IMR-90 (cell line): ENCODE results near the gene CCR5. TPM values are rescaled to one million over a fixed set of nuclear protein-coding genes. Genes with fewer than 3 reads are reported as not detected.

Experiments
- ATAC-seq: fragments of 200-7000 bp; cut with Tn5 transposase; 2 replicates; pipeline ENCODE4 v1.9.1; 2020; ENCODE audit warnings: low read depth, mild to moderate bottlenecking, moderate library complexity
- BruUV-seq: library from RNA; stranded (reverse); fragments of 400-500 nt; replicated peaks from 2 replicates; lab custom pipeline; 2021; lab: Mats Ljungman, UMichigan
- CTCF ChIA-PET: fragments of 300-600 bp; formaldehyde crosslinking; extraction: SDS; loops from one replicate; lab custom pipeline; 2021; ENCODE audit warnings: antibody characterized with exemption; lab: Yijun Ruan, JAX
- POLR2A ChIA-PET: fragments of 300-600 bp; sonication (Branson Sonifier 250); formaldehyde crosslinking; loops from one replicate; lab custom pipeline; 2022; ENCODE audit warnings: antibody characterized with exemption; ENCODE audit not compliant: unreplicated experiment; lab: Charles Lee
- DNase-seq: peaks from one replicate; pipeline ENCODE4 v3.0.0; 2013
- H2AFZ ChIP-seq: replicated peaks from 2 replicates; pipeline ENCODE3; 2013; ENCODE audit warnings: low read length, mild to moderate bottlenecking; ENCODE audit not compliant: poor library complexity
- H2AK5ac ChIP-seq: 2 replicates; pipeline ENCODE4 v1.6.1; 2013; ENCODE audit warnings: low read depth, low read length, inconsistent platforms
- H2AK9ac ChIP-seq: replicated peaks from 2 replicates; pipeline ENCODE3; 2013; ENCODE audit warnings: mild to moderate bottlenecking, low read depth, low read length, moderate library complexity; ENCODE audit not compliant: poor library complexity
- H2BK120ac ChIP-seq: 2 replicates; pipeline ENCODE4 v1.6.1; 2013; ENCODE audit warnings: low read depth, low read length, inconsistent platforms
- H2BK15ac ChIP-seq: 3 replicates; pipeline ENCODE4 v1.6.1; 2013; ENCODE audit warnings: low read depth, low read length, inconsistent platforms
- H2BK20ac ChIP-seq: 2 replicates; pipeline ENCODE4 v1.6.1; 2013; ENCODE audit warnings: low read depth, mild to moderate bottlenecking, inconsistent platforms, low read length, moderate library complexity
- H2BK5ac ChIP-seq: 2 replicates; pipeline ENCODE4 v1.6.1; 2013; ENCODE audit warnings: mild to moderate bottlenecking, low read depth, low read length, inconsistent platforms; ENCODE audit not compliant: poor library complexity, severe bottlenecking
- H3K14ac ChIP-seq: replicated peaks from 2 replicates; pipeline ENCODE4 v1.6.1; 2013; ENCODE audit warnings: low read depth, low read length, inconsistent platforms
- H3K18ac ChIP-seq: 2 replicates; pipeline ENCODE4 v1.6.1; 2013; ENCODE audit warnings: low read depth, low read length, control low read depth
- H3K23ac ChIP-seq: 2 replicates; pipeline ENCODE4 v1.6.1; 2013; ENCODE audit warnings: low read depth, low read length, inconsistent platforms
- H3K27ac ChIP-seq: 2 replicates; pipeline ENCODE4 v1.5.1; 2013; ENCODE audit warnings: mild to moderate bottlenecking, control low read depth, low read length; ENCODE audit not compliant: insufficient read depth
- H3K27me3 ChIP-seq: 2 replicates; pipeline ENCODE4 v1.6.1; 2013; ENCODE audit warnings: low read length; ENCODE audit not compliant: control insufficient read depth, insufficient read depth
- H3K36me3 ChIP-seq: 2 replicates; pipeline ENCODE4 v1.6.1; 2013; ENCODE audit warnings: low read length, mixed read lengths; ENCODE audit not compliant: control insufficient read depth, insufficient read depth
- H3K4ac ChIP-seq: 2 replicates; pipeline ENCODE4 v1.6.1; 2013; ENCODE audit warnings: low read depth, low read length, inconsistent platforms
- H3K4me1 ChIP-seq: 2 replicates; pipeline ENCODE4 v1.6.1; 2013; ENCODE audit warnings: low read length, mixed read lengths; ENCODE audit not compliant: control insufficient read depth, insufficient read depth
- H3K4me2 ChIP-seq: 2 replicates; pipeline ENCODE4 v1.6.1; 2013; ENCODE audit warnings: low read depth, mild to moderate bottlenecking, control low read depth, low read length, moderate library complexity
- H3K4me3 ChIP-seq: 2 replicates; pipeline ENCODE4 v1.5.1; 2013; ENCODE audit warnings: low read depth, mild to moderate bottlenecking, control low read depth, low read length, moderate library complexity; ENCODE audit not compliant: insufficient read depth
- H3K56ac ChIP-seq: 2 replicates; pipeline ENCODE4 v1.6.1; 2013; ENCODE audit warnings: low read length, inconsistent platforms; ENCODE audit not compliant: insufficient read depth; ENCODE audit errors: extremely low read depth
- H3K79me1 ChIP-seq, 2 experiments: 2 replicates each; pipeline ENCODE4 v1.6.1; 2013; ENCODE audit warnings: low read length in 2 of 2, inconsistent platforms in 1 of 2, low read depth in 1 of 2
- H3K9ac ChIP-seq: 2 replicates; pipeline ENCODE4 v1.6.1; 2013; ENCODE audit warnings: low read depth, low read length, control low read depth
- H3K9me1 ChIP-seq: 2 replicates; pipeline ENCODE4 v1.6.1; 2013; ENCODE audit warnings: low read length, inconsistent platforms; ENCODE audit not compliant: insufficient read depth
- H3K9me3 ChIP-seq: 2 replicates; pipeline ENCODE4 v1.6.1; 2013; ENCODE audit warnings: low read length; ENCODE audit not compliant: control insufficient read depth, insufficient read depth
- H4K20me1 ChIP-seq: 2 replicates; pipeline ENCODE4 v1.6.1; 2013; ENCODE audit warnings: low read length, inconsistent platforms; ENCODE audit not compliant: insufficient read depth
- H4K5ac ChIP-seq: 2 replicates; pipeline ENCODE4 v1.6.1; 2013; ENCODE audit warnings: mild to moderate bottlenecking, low read depth, low read length, control low read depth
- H4K8ac ChIP-seq, 2 experiments: 2 replicates each; pipeline ENCODE4 v1.6.1; 2013; ENCODE audit warnings: low read depth in 2 of 2, low read length in 2 of 2, control low read depth in 1 of 2, inconsistent platforms in 1 of 2
- H4K91ac ChIP-seq: 2 replicates; pipeline ENCODE4 v1.6.1; 2013; ENCODE audit warnings: low read depth, low read length, inconsistent platforms; ENCODE audit not compliant: insufficient read depth
- CEBPB ChIP-seq: IDR thresholded peaks from 2 replicates; pipeline ENCODE4 v1.6.1; 2012; ENCODE audit warnings: low read depth, low read length, improper control_type of control experiment
- CHD1 ChIP-seq: IDR thresholded peaks from 2 replicates; pipeline ENCODE4 v1.6.1; 2012; ENCODE audit warnings: low read depth, low read length, improper control_type of control experiment
- CTCF ChIP-seq: conservative IDR thresholded peaks from 2 replicates; pipeline ENCODE4 v1.5.1; 2012; ENCODE audit warnings: mild to moderate bottlenecking, low read depth, low read length, improper control_type of control experiment
- FOS ChIP-seq: fragments of 150-350 bp; IDR thresholded peaks from 2 replicates; pipeline ENCODE4 v1.6.1; 2016; ENCODE audit warnings: low read depth, low read length
- MAFK ChIP-seq: IDR thresholded peaks from 2 replicates; pipeline ENCODE4 v1.6.1; 2012; ENCODE audit warnings: low read depth, low read length, improper control_type of control experiment
- MAZ ChIP-seq: IDR thresholded peaks from 2 replicates; pipeline ENCODE4 v1.6.1; 2012; ENCODE audit warnings: low read depth, mild to moderate bottlenecking, low read length, improper control_type of control experiment, moderate library complexity, borderline replicate concordance
- NFE2L2 ChIP-seq: fragments of 150-350 bp; IDR thresholded peaks from 2 replicates; pipeline ENCODE4 v1.6.1; 2016; ENCODE audit warnings: low read depth, mild to moderate bottlenecking, low read length
- POLR2A ChIP-seq: IDR thresholded peaks from 2 replicates; pipeline ENCODE4 v1.6.1; 2012; ENCODE audit warnings: mild to moderate bottlenecking, low read depth, low read length
- RAD21 ChIP-seq: IDR thresholded peaks from 2 replicates; pipeline ENCODE4 v1.6.1; 2012; ENCODE audit warnings: low read length, improper control_type of control experiment
- RCOR1 ChIP-seq: IDR thresholded peaks from 2 replicates; pipeline ENCODE4 v1.6.1; 2012; ENCODE audit warnings: mild to moderate bottlenecking, low read length, improper control_type of control experiment; ENCODE audit not compliant: insufficient replicate concordance
- RFX5 ChIP-seq: IDR thresholded peaks from 2 replicates; pipeline ENCODE4 v1.8.0; 2012; ENCODE audit warnings: low read depth, mild to moderate bottlenecking, low read length, moderate library complexity
- USF2 ChIP-seq: fragments of 150-350 bp; IDR thresholded peaks from 2 replicates; pipeline ENCODE4 v1.6.1; 2017; ENCODE audit warnings: mild to moderate bottlenecking, antibody characterized with exemption, low read length, low read depth
- WGBS, 2 experiments: methylation state at CpG; one replicate each; pipeline versions ENCODE4 v1.1.5 to v1.1.7; 2013; ENCODE audit warnings: missing lambda C conversion rate in 2 of 2; ENCODE audit not compliant: insufficient read length in 1 of 2; ENCODE audit errors: extremely low coverage in 2 of 2; 5-methylcytosine and 5-hydroxymethylcytosine counted together
- dilution Hi-C: fragments of 300-500 bp; cut with HindIII; formaldehyde crosslinking; loops from one replicate; pipeline ENCODE4 v1.14.3; 2018; ENCODE audit warnings: low sequenced_read_pairs; ENCODE audit not compliant: unreplicated experiment
- in situ Hi-C: fragments of 300-500 bp; cut with MboI; formaldehyde crosslinking; loops from 3 replicates; pipeline ENCODE4 v1.14.3; 2019; ENCODE audit warnings: low sequenced_read_pairs, inconsistent platforms, mixed read lengths
- intact Hi-C: fragments of 100-400 bp; cut with micrococcal nuclease; formaldehyde crosslinking; loops from 2 replicates; pipeline ENCODE4 v1.10.0; 2022
- polyA plus RNA-seq, 3 experiments: library from polyadenylated mRNA; depleted of rRNA; stranded (reverse); fragments of >200 nt; gene quantifications; 2 replicates each; pipeline ENCODE4 v1.2.3, GENCODE V29; 2012; ENCODE audit warnings: low replicate concordance in 1 of 3
- total RNA-seq: library from RNA; depleted of rRNA; stranded (reverse); fragments of >200 nt; gene quantifications from 2 replicates; pipeline ENCODE4 v1.2.3, GENCODE V29; 2012
- TF ChIP-seq, protein P1 (sequence below): fragments of 150-350 bp; IDR thresholded peaks from 2 replicates; pipeline ENCODE4 v1.6.1; 2016; ENCODE audit warnings: low read depth, mild to moderate bottlenecking, low read length, moderate library complexity, borderline replicate concordance

Gene CCR5
- total and polyA plus RNA-seq, 2 of the 4 experiments (the other 2 are of a cell fraction), result not detected

DNA sequence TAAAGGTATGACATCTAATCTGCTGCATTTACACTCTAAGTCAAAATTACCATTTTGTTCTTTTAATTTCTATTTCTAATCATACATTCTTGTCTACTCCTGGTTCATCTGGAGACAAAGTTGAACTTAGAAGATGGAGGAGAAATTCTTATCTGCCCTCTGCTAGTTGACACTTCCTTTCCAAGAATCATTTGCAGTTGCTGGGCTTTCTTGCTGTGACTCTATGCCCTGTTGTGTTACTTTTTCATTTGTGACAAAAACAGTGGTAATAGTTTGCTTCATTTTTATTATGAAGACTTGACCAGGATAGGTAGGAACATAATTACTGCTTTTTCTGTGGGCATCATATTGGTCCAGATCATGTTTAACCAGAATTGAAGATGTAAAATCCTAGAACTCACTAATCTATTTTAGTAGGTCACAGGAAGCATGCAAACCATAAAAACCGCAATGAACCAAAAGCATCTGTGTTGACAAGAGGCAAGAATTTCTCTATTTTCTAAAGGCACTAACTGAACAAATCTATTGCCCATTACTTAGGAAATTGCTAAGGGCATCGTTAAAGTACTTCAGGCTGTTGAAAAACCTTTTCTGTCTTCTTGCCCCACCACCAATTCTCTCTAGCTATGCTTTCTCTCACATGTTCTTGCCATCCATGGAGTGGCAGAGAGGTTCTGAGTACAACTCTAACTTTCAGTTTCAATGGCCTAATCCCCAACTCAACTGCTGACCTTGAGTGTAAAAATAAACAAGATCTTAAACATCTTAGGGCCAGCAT lies 21.1 kb upstream of the CCR5 start:
- Histone ChIP-seq H2BK5ac (no peak overlapping the region), H3K9me3 (no peaks in the 10 kb centered on the region), H3K36me3 (no peaks in the 10 kb centered on the region), H4K8ac (no peak overlapping the region), H3K4me1 (no peaks in the 10 kb centered on the region), H2BK15ac (no peak overlapping the region), H3K4me2 (no peak overlapping the region), H3K14ac (no peak overlapping the region), H3K23ac (no peak overlapping the region), H3K4ac (no peak overlapping the region), H2AK5ac (no peak overlapping the region), H3K9me1 (no peaks in the 10 kb centered on the region), H3K9ac (no peak overlapping the region), H3K27me3 (peaks cover 17% of the 10 kb centered on the region), H2BK20ac (no peak overlapping the region), H4K20me1 (no peaks in the 10 kb centered on the region), H3K56ac (no peak overlapping the region), H3K18ac (no peak overlapping the region), H4K91ac (no peak overlapping the region), H2AK9ac (no peak overlapping the region), H3K79me1 (no peaks in the 10 kb centered on the region), H3K4me3 (no peak overlapping the region), H3K27ac (no peak overlapping the region), H2AFZ (no peak overlapping the region), H2BK120ac (no peak overlapping the region), H4K5ac (no peak overlapping the region)
- no TSS peak for BruUV-seq
- DNase-seq, result no peak
- TF ChIP-seq, protein P1, sequence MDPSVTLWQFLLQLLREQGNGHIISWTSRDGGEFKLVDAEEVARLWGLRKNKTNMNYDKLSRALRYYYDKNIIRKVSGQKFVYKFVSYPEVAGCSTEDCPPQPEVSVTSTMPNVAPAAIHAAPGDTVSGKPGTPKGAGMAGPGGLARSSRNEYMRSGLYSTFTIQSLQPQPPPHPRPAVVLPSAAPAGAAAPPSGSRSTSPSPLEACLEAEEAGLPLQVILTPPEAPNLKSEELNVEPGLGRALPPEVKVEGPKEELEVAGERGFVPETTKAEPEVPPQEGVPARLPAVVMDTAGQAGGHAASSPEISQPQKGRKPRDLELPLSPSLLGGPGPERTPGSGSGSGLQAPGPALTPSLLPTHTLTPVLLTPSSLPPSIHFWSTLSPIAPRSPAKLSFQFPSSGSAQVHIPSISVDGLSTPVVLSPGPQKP, result no peak
- TF ChIP-seq CHD1 (no peak), MAZ (no peak), RAD21 (no peak), NFE2L2 (no peak), POLR2A (no peak), CEBPB (no peak), FOS (no peak), MAFK (no peak), RFX5 (no peak), USF2 (no peak), CTCF (no peak), RCOR1 (no peak)
- ChIA-PET CTCF (no interaction called here), POLR2A (interaction anchor here (0.5 kb wide), 1 partner anchor 752 kb away, joined by 3 read pairs; no protein-coding TSS in a partner anchor)
- ATAC-seq, result no peak
- no CpG with 5 or more reads among the region's 2 CpGs for WGBS, 2 experiments
- dilution Hi-C loops, result no loop called here
- intact Hi-C loops, result no loop called here
- in situ Hi-C loops, result no loop called here
